NK-92 treated with Interleukin-12 subunit alpha and Interleukin-12 subunit beta, amount 100 ng/mL, for 24 hours (cell line): ENCODE measurements around the gene MS4A4E.
A peak's percentile ranks its signal among the peaks of the same experiment; 100 is the strongest.
"Not testable (repeated sequence)": the region's sequence is repeated elsewhere in the genome, so short reads cannot be mapped to it uniquely, and the experiment has no call there.

Experiments used
- DNase-seq: peaks from one replicate; lab custom pipeline; 2025; lab: John Stamatoyannopoulos, UW

MS4A4E gene

DNA sequence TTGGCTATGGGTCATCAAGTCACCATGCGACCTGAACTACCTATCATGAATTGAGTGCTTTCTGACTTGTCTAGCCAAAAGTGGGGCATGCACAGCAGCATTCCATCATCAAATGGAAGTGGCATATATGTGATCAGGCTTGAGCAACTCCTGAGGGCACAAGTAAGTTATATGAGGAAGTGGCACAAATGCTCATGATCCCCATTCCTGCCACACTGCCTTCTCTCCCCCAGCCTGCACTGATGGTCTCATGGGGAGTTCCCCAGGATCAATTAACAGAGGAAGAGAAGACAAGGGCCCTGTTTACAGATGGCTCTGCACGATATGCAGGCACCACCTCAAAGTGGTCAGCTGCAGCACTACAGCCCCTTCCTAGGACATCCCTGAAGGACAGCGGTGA is 21.8 kb downstream of the MS4A4E start:
- no peak for DNase-seq

- DNase-seq: no peak
Measured at GRCh38 chr11:60214386-60214785, 28.6 kb downstream of the MS4A4E start.

GRCh38 chr11:60211206-60211605 is 31.7 kb downstream of the MS4A4E start:
- DNase-seq: no peak

GRCh38 chr11:60209977-60210376 is 33.0 kb downstream of the MS4A4E start:
- DNase-seq: no peak

DNA sequence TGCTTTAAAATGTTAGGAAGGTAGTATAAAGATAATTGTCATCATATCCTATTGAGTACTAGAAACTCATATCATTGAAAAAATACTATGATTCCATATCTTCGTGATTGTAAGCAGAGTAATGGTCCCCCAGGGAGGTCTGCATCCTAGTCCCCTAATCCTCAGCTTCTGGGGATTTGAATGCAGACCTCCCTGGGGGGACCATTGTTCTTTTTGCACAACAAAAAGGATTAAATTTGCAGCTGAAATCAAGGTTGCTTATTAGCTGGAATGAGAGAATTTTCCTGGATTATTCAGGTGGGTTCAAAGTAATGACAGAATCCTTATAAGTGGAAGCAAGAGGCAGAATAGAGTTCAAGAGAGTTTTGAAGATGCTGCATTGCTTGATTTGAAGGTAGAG is 34.0 kb downstream of the MS4A4E start:
- no peak for DNase-seq

GRCh38 chr11:60208146-60208895 is 34.6 kb downstream of the MS4A4E start:
- no peak for DNase-seq

DNA sequence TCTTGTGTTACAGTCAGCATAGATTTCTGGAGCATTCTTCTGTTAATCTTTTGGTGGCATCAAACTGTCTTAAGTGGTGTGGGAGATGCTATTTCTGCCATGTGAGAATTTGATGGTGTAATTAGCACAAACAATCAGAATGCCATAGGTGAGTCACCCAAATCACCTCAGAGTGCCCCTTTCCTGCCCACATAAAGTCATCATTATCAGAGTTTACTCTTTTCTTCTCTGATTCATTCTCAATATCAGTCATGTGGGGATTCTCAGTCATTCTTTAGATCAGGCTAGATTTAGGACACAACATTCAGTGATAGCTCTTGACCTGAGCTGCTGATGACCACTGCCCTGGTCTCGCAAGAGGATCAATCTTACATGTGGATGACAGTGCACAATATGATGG is 36.3 kb downstream of the MS4A4E start:
- DNase-seq: no peak

DNA sequence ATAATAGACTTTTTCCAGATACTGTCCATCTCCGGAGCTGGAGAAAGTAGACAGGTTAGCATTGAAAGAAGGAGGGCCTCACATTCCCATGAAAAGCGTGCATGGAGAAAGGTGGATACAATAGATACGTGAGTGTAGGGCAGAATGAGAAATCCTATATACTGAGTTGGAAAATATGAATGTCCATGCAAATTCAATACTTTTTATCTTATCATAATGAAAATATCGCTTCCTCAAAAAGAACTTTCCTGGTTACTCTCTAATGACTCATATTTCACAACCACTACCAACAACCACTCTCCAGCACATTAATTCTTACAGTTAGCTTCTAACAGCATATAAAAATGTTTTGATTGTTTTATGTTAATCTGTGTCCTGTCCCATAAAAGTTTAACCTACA is 38.0 kb downstream of the MS4A4E start:
- DNase-seq: no peak

DNA sequence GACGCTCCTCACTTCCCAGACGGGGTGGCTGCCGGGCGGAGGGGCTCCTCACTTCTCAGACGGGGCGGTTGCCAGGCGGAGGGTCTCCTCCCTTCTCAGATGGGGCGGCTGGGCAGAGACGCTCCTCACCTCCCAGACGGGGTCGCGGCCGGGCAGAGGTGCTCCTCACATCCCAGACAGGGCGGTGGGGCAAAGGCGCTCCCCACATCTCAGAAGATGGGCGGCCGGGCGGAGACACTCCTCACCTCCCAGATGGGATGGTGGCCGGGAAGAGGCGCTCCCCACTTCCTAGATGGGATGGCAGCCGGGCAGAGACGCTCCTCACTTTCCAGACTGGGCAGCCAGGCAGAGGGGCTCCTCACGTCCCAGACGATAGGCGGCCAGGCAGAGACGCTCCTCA is 41.6 kb downstream of the MS4A4E start:
- DNase-seq: not testable (repeated sequence)

DNA sequence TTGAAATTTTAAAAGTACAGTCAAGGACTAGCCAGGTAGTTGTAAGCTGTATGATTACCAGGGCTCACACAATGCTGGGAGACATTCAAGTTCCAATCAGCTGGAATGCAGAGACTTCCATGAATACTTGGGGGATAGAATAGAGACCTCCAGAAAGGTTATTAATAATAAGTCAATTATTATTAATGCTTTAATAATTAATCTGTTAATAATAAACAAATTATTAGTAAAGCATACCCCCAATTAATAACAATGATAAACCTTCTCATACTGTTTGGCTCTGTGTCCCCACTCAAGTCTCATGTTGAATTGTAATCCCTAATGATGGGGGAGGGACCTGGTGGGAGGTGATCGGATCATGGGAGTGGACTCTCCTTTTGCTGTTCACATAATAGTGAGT is 45.5 kb downstream of the MS4A4E start:
- no peak for DNase-seq

DNA sequence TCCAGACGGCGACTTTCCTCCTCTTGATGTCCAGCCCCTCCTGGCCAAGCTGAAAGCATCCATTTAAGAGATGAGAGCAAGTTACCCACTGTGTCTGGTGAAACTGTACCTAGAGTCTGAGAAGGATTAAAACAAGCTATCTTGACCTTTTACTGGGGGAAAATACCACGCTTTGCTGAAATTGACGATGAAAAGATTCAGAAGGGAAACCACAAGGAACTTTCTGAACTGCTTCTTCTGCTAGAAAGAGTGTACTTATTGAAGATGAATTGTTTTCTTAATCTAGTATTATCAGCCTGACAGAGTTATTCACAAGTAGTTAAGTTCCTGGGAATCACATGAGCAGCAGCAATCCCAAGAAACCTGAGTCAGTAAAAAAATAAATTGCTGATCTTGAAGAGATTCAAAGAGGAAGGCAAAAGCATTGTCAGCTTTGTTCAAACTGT is 47.0 kb downstream of the MS4A4E start:
- DNase-seq: no peak

DNA sequence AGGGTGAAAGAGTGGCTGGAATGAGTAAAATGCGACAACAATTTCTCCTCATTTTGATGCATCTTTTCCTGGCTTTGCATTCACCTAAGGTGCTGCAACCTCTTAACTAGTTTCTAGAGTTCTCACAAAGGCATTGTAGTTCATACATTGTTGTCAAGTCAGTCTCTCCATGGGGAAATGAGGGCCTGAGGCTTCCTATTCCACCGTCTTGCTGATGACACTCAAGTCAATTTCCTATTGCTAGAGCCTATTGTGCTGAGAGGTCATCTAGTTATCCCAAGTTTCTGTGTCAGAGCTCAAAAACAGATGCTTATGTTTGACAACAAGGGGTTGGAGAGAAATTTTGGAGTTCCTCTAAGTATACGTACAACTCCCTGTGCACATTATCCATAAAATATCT is 48.4 kb downstream of the MS4A4E start:
- no peak for DNase-seq

DNA sequence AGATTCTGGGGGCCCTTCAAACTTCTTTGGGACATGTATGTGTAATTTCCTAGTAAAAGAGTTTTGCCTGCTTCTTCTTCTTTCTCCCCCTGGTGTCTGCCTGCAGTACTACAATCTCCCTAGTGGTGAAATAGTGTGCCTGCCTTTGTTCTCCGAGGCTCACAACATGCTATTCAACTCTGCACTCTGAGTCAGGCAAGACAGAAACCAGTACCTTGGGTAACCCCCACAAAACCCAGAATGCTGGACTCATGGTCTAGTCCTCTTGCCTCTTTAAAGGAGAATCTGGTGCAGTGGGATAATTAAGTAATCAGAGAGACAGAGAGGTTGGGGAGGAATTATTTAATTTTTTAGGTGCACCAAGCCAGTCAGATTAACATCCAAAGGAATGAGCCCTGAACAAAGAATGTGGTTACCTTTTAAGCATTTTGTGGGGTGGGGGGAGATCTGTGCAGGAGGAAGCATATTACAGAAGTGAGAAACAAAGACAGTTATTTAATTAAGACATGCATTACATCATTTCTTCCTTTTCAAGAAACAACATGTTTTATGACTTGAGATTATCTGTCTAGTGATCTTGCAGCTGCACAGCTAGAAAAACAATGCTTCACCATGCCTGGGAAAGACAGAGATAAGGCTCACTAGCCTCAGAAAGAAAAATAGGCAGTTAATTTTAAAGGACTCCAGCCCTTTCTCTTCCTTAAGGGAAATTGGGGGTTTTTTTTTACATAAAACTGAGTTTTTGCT is 49.1 kb downstream of the MS4A4E start:
- peak; percentile 24 for DNase-seq

DNA sequence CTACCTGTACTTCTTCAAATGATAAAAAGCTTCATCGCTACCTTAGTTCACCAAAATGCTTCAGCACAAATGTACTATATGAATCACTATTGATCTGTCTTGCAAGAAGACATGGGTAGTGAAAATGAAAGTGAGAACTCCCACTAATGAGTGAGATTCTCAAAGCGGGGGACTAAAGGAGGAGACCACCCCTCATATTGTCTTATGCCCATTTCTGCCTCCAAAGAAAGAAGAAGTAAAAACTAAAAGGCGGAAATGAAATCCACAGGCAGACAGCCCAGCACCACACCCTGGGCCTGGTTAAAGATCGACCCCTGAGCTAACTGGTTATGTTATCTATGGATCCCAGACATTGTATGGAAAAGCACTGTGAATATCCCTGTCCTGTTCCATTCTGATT is 50.4 kb downstream of the MS4A4E start:
- DNase-seq: not testable (repeated sequence)

- not testable (repeated sequence) for DNase-seq
Measured at GRCh38 chr11:60188481-60188880, 54.5 kb downstream of the MS4A4E start.

- DNase-seq: not testable (repeated sequence)
Measured at GRCh38 chr11:60186128-60186527, 56.8 kb downstream of the MS4A4E start.

GRCh38 chr11:60185512-60185827 is 57.5 kb downstream of the MS4A4E start:
- not testable (repeated sequence) for DNase-seq

DNA sequence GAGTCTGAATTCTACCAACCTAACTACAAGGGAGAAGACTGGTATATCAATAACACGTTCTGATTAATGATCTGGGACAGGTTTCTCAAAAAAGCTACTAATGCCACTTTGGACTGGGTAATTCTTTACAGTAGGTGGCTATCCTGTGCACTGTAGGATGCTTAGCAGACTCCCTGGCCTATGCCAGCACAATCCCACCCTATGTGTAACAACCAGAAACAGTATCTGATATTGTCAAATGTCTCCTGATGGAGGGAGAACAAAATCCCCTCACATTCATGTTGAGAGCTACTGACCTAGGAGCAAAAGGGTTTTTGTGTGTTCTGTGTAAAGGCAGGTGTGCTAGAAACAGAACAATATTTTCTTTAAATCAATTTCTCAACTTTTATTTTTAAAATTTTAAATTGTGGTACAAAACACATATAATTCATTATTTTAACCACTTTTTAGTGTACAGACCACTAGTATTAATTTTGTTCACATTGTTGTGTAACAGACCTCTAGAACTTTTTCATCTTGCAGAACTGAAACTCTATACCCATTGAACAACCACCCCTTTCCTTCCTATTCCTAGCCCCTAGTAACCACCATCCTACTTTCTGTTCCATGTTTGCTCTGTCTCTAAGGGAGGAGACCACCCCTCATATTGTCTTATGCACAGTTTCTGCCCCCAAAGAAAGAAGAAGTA is 58.0 kb downstream of the MS4A4E start:
- no peak for DNase-seq

GRCh38 chr11:60183591-60184205 is 59.2 kb downstream of the MS4A4E start:
- DNase-seq: no peak

DNA sequence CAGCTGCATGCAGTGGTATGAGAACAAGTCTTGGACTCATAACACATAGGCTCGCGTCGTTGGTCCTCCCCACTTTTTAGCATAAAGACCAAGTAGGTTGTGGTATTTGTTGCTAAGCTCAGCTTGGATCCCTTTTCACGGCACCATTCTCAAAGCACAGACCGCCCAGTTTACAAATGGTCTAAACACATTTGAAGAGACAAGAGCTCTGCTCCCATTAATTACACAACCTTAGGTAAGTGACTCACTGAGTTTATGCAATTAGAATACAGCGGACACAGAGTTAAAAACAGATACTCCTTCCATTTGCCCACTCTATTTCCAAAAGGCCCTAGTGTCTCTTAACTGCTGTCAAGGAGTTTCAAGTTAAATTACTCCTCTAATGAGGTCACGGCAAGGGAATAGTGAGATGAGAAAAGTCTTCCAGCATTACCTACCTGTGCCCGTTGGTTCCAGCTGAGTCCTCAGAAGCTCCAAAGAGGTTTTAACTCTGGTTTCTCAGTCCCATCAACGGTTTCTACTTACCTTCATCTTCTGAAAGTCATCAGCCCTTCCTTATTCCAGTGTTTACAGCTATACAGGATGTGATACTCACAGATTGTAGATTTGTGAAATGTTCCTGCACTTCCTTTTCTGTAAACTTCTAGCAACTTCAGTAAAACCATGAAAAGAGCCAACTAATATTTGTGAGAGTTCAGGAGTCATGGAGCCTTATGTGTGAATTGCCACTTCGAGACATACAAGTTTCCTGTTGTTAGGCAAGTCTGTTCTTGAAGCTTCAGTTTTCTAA is 60.2 kb downstream of the MS4A4E start, which contains the start of gene MS4A6A:
Gene MS4A6A, minus strand, starts transcription at position 543 of the 790 bp plus-strand sequence. CDS start 1,356 bp downstream, outside the sequence.
- no peak for DNase-seq

GRCh38 chr11:60175860-60176275 is 67.1 kb downstream of the MS4A4E start:
- no peak for DNase-seq

DNA sequence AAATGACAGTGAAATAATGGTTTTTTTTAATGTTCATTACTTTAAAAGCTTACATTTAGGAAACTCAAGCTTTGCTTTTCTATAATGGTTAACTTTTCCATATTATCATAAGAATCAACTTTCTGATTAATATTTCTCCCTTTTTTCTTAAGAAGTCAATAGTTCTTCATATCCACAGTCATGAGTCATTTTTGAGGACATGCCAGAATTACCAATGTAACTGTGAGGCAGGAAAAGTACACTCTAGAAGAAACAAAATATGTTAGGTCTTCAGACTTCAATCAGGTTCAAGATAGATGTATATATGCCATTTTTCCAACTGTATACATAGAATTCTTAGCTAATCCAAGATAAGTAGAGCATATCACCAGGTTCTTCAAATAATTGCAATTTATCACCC is 70.9 kb downstream of the MS4A4E start:
- DNase-seq: no peak
